IPS-NIHi7 (cell line): ENCODE measurements around the gene TRDN.
"Not testable (repeated sequence)": the region's sequence is repeated elsewhere in the genome, so short reads cannot be mapped to it uniquely, and the experiment has no call there.

Source experiments
- DNase-seq: peaks from one replicate; pipeline ENCODE4 v3.0.0; 2012; ENCODE audit warnings: mixed read lengths; ENCODE audit errors: extremely low spot score

Gene TRDN

GRCh38 chr6:123562264-123562663 lies 74.5 kb downstream of the TRDN start:
- no peak for DNase-seq

- not testable (repeated sequence) for DNase-seq
These were observed 76.9 kb downstream of the TRDN start for GRCh38 chr6:123559816-123560215.

- not testable (repeated sequence) for DNase-seq
These were observed 79.3 kb downstream of the TRDN start for GRCh38 chr6:123557474-123557873.

- DNase-seq: no peak
These were observed 84.6 kb downstream of the TRDN start for GRCh38 chr6:123551939-123552707.

GRCh38 chr6:123550052-123550617 lies 86.6 kb downstream of the TRDN start:
- DNase-seq: no peak

GRCh38 chr6:123549476-123549875 lies 87.3 kb downstream of the TRDN start:
- no peak for DNase-seq

- DNase-seq: no peak
These were observed 89.4 kb downstream of the TRDN start for GRCh38 chr6:123547216-123547978.

- no peak for DNase-seq
These were observed 90.2 kb downstream of the TRDN start for GRCh38 chr6:123546537-123546936.

- DNase-seq: no peak
These were observed 95.3 kb downstream of the TRDN start for GRCh38 chr6:123541462-123541861.

- DNase-seq: no peak
These were observed 102.7 kb downstream of the TRDN start for GRCh38 chr6:123533862-123534648.

- no peak for DNase-seq
These were observed 106.9 kb downstream of the TRDN start for GRCh38 chr6:123529843-123530242.

GRCh38 chr6:123529058-123529457 lies 107.7 kb downstream of the TRDN start:
- DNase-seq: no peak

GRCh38 chr6:123527406-123527805 lies 109.3 kb downstream of the TRDN start:
- no peak for DNase-seq

- no peak for DNase-seq
These were observed 110.6 kb downstream of the TRDN start for GRCh38 chr6:123526128-123526527.

- DNase-seq: no peak
These were observed 112.0 kb downstream of the TRDN start for GRCh38 chr6:123524781-123525180.

GRCh38 chr6:123520217-123520616 lies 116.5 kb downstream of the TRDN start:
- DNase-seq: no peak

- DNase-seq: no peak
These were observed 117.6 kb downstream of the TRDN start for GRCh38 chr6:123519189-123519505.

- no peak for DNase-seq
These were observed 118.1 kb downstream of the TRDN start for GRCh38 chr6:123518441-123519188.

- no peak for DNase-seq
These were observed 121.0 kb downstream of the TRDN start for GRCh38 chr6:123515715-123516114.

- no peak for DNase-seq
These were observed 127.6 kb downstream of the TRDN start for GRCh38 chr6:123509112-123509511.

GRCh38 chr6:123508290-123508689 lies 128.5 kb downstream of the TRDN start:
- no peak for DNase-seq
